Epithelial cell of esophagus (primary cell): ENCODE data around the gene TEX264.
A peak's percentile ranks its signal among the peaks of the same experiment; 100 is the strongest.

Experiments
- DNase-seq: peaks from one replicate; pipeline ENCODE4 v3.0.0; 2010; ENCODE audit warnings: low read depth
- H3K4me3 ChIP-seq: 2 replicates; pipeline ENCODE4 v1.5.1; 2011; ENCODE audit warnings: mild to moderate bottlenecking, low read length, control low read depth
- CTCF ChIP-seq: IDR thresholded peaks from 2 replicates; pipeline ENCODE4 v1.5.1; 2011; ENCODE audit warnings: low read depth, mild to moderate bottlenecking, low read length, control low read depth, inconsistent platforms; ENCODE audit not compliant: insufficient read depth; ENCODE audit errors: missing control alignments

Gene TEX264

DNA sequence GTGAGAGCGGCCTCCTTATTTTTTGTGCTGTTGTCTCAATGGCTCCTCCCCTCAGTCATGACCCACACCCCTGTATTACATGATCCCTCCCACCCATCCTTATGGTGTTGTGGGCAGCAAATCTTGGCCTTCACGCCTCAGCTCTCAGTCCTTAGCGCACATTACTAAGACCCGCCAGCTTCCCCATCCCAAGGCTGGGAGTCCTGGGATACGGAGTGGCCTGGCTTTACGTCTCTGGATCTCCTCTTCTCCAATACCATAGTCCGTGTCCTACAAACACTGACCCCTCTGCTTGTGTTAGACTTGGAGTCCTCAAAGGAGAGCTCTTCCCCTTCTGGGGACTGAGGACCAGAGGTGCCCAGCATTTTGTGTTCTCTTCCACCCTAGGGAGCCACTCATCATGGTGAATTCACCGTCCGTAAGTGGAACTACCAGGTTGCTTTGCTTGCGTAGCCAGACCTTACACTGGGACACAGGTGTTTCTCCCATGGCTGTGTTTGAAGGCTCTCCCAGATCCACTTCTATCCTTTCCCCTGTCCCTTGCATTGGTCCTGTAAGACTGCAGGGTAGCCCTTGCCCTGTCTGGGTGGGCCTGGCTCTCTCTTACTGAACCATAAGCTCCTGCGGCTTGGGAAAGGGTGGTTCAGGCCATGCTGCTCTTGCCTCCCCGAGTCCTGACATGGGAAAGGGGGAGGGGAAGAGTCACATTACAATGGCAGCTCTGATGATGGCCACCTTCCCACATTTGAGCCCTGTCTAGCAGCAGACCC, 49.4 kb downstream of the TEX264 start:
- TF ChIP-seq CTCF = no peak
- no peak for DNase-seq
- no peak overlapping the region for H3K4me3 ChIP-seq

- TF ChIP-seq CTCF = no peak
- no peak for DNase-seq
- no peak overlapping the region for H3K4me3 ChIP-seq
Observed at GRCh38 chr3:51721062-51721745, 50.2 kb downstream of the TEX264 start.

DNA sequence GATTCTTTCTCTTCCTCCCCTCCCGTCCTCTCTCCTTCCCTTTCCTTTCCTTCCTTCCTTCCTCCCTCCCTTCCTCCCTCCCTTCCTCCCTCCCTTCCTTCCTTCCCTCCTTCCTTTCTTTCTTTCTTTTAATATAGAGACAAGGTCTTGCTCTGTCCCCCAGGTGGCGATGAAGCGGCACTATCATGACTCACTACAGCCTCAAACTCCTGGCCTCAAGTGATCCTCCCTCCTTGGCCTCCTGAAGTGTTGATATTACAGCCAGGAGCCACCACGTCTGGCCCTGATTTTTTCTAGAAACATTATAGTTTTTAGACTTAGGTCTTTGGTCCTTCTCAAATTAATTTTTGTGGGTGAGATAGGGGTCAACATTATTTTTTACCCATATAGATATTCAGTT, 51.3 kb downstream of the TEX264 start:
- H3K4me3 ChIP-seq = no peak overlapping the region
- TF ChIP-seq CTCF = no peak
- no peak for DNase-seq

DNA sequence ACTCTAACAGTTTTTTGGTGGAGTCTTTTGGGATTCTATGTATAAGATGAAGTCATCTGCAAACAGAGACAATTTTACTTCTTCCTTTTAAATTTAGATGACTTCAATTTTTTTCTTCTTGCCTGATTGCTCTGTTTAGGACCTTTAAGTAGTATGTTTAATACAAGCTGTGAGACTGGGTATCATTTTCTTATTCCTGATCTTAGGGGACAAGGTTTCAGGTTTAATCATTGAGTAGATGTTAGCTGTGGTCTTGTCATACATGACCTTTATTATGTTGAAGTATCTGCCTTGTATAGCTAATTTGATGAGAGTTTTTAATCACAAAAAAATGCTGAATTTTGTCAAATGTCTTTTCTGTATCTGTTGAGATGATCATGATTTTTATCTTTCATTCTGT, 56.4 kb downstream of the TEX264 start:
- H3K4me3 ChIP-seq = no peak overlapping the region
- DNase-seq = no peak
- no peak for TF ChIP-seq CTCF

GRCh38 chr3:51729042-51729633, 58.1 kb downstream of the TEX264 start:
- no peak for TF ChIP-seq CTCF
- H3K4me3 ChIP-seq = no peak overlapping the region
- DNase-seq = peak; percentile 47

GRCh38 chr3:51733859-51734571, 63.0 kb downstream of the TEX264 start:
- DNase-seq = no peak
- no peak overlapping the region for H3K4me3 ChIP-seq
- no peak for TF ChIP-seq CTCF
